B cell (primary cell): ENCODE data around the gene RALY. TPM values are rescaled to one million over a fixed set of nuclear protein-coding genes. Genes with fewer than 3 reads are reported as not detected.

Experiments
- ATAC-seq: fragments of 200-7000 bp; cut with Tn5 transposase; one replicate; pipeline ENCODE4 v1.10.0; 2021; ENCODE audit warnings: low read depth, mild to moderate bottlenecking, moderate number of reproducible peaks, moderate library complexity
- CTCF ChIA-PET: fragments of 350-600 bp; sonication (Branson Sonifier 250); formaldehyde crosslinking; loops from one replicate; lab custom pipeline; 2021; ENCODE audit warnings: antibody characterized with exemption, inconsistent platforms; lab: Charles Lee
- POLR2A ChIA-PET: fragments of 350-600 bp; sonication (Branson Sonifier 250); formaldehyde crosslinking; loops from one replicate; lab custom pipeline; 2021; ENCODE audit warnings: antibody characterized with exemption; lab: Charles Lee
- DNase-seq: peaks from one replicate; pipeline ENCODE4 v3.0.0; 2013
- H2AFZ ChIP-seq: 2 replicates; pipeline ENCODE4 v1.6.1; 2012; ENCODE audit warnings: mild to moderate bottlenecking, low read depth, low read length; ENCODE audit not compliant: insufficient read depth, poor library complexity, severe bottlenecking
- H3K27ac ChIP-seq, 2 donors: 1 replicate in 1 of 2; 2 replicates in 1 of 2; pipeline ENCODE4 v1.5.1; 2012 to 2013; ENCODE audit warnings: low read length in 2 of 2, mild to moderate bottlenecking in 2 of 2, moderate library complexity in 1 of 2
- H3K27me3 ChIP-seq, 4 experiments: fragments of 200-600 bp in 1 of 4; sonication (generic) in 1 of 4; replicated peaks in 1 of 4; 1 replicate in 2 of 4; 2 replicates in 2 of 4; pipeline versions ENCODE4 v1.6.1 to v1.7.0; 2013 to 2016; ENCODE audit warnings: low read length in 3 of 4, mild to moderate bottlenecking in 2 of 4, mixed read lengths in 1 of 4, moderate library complexity in 1 of 4; ENCODE audit not compliant: insufficient read depth in 4 of 4, control insufficient read depth in 3 of 4; ENCODE audit errors: control extremely low read depth in 1 of 4
- H3K36me3 ChIP-seq, 2 experiments: replicated peaks in 1 of 2; 1 replicate in 1 of 2; 2 replicates in 1 of 2; pipeline versions ENCODE4 v1.6.1 to v1.7.1; 2013; ENCODE audit warnings: low read length in 1 of 2; ENCODE audit not compliant: insufficient read depth in 2 of 2, control insufficient read depth in 1 of 2; ENCODE audit errors: control extremely low read depth in 1 of 2, extremely low read depth in 1 of 2
- H3K4me1 ChIP-seq, 2 donors: fragments of 200-600 bp in 1 of 2; sonication (generic) in 1 of 2; 1 replicate in 1 of 2; 2 replicates in 1 of 2; pipeline versions ENCODE4 v1.5.1 to v1.6.1; 2013 to 2017; ENCODE audit warnings: low read length in 2 of 2; ENCODE audit not compliant: control insufficient read depth in 2 of 2, insufficient read depth in 2 of 2
- H3K4me2 ChIP-seq: replicated peaks from 2 replicates; pipeline ENCODE3; 2012; ENCODE audit warnings: mild to moderate bottlenecking, low read depth, low read length; ENCODE audit not compliant: poor library complexity, severe bottlenecking
- H3K4me3 ChIP-seq, 5 experiments: fragments of 200-600 bp in 1 of 5; sonication (generic) in 1 of 5; 1 replicate in 3 of 5; 2 replicates in 2 of 5; pipeline versions ENCODE4 v1.5.1 to v1.7.0; 2011 to 2016; ENCODE audit warnings: low read length in 4 of 5, mild to moderate bottlenecking in 4 of 5, low read depth in 2 of 5, control low read depth in 1 of 5, moderate library complexity in 1 of 5; ENCODE audit not compliant: insufficient read depth in 1 of 5; ENCODE audit errors: control extremely low read depth in 1 of 5, extremely low read depth in 1 of 5
- H3K79me2 ChIP-seq: fragments of 200-600 bp; sonication (generic); one replicate; pipeline ENCODE4 v1.6.0; 2016; ENCODE audit warnings: low read length; ENCODE audit not compliant: control insufficient read depth, insufficient read depth
- H3K9ac ChIP-seq: fragments of 200-600 bp; sonication (generic); 2 replicates; pipeline ENCODE4 v1.6.1; 2017; ENCODE audit warnings: mild to moderate bottlenecking, low read length, moderate library complexity
- H3K9me3 ChIP-seq, 3 donors: one replicate each; pipeline versions ENCODE4 v1.6.1 to v1.7.1; 2013; ENCODE audit warnings: low read length in 2 of 3; ENCODE audit not compliant: control insufficient read depth in 2 of 3, insufficient read depth in 1 of 3; ENCODE audit errors: control extremely low read depth in 1 of 3
- H4K20me1 ChIP-seq: 2 replicates; pipeline ENCODE4 v1.6.0; 2012; ENCODE audit warnings: mild to moderate bottlenecking, low read length; ENCODE audit not compliant: insufficient read depth, control insufficient read depth, poor library complexity, severe bottlenecking
- H3K27ac Mint-ChIP-seq: one replicate; pipeline ENCODE4 v1.8.0; 2021; ENCODE audit warnings: mixed read lengths
- H3K27me3 Mint-ChIP-seq: one replicate; pipeline ENCODE4 v1.8.0; 2021; ENCODE audit warnings: mixed read lengths
- H3K4me1 Mint-ChIP-seq: one replicate; pipeline ENCODE4 v1.8.0; 2021; ENCODE audit warnings: mixed read lengths
- H3K4me3 Mint-ChIP-seq: one replicate; pipeline ENCODE4 v1.8.0; 2021; ENCODE audit warnings: mixed read lengths
- H3K9me3 Mint-ChIP-seq: one replicate; pipeline ENCODE4 v1.8.0; 2022; ENCODE audit warnings: mixed read lengths; ENCODE audit not compliant: insufficient read depth
- EZH2 ChIP-seq: IDR thresholded peaks from 2 replicates; pipeline ENCODE4 v1.6.1; 2012; ENCODE audit warnings: borderline replicate concordance, low read depth, mild to moderate bottlenecking, moderate library complexity, low read length; ENCODE audit not compliant: insufficient read depth, poor library complexity, severe bottlenecking
- WGBS: methylation state at CpG from one replicate; pipeline ENCODE4 v1.1.5; 2013; ENCODE audit warnings: missing lambda C conversion rate; ENCODE audit not compliant: insufficient coverage; 5-methylcytosine and 5-hydroxymethylcytosine counted together
- intact Hi-C: fragments of 100-400 bp; cut with micrococcal nuclease; formaldehyde crosslinking; loops from one replicate; pipeline ENCODE4 v1.10.0; 2022
- polyA plus RNA-seq: library from polyadenylated mRNA; depleted of rRNA; stranded (reverse); fragments of >200 nt; gene quantifications from 2 replicates; pipeline ENCODE4 v1.2.3, GENCODE V29; 2012
- total RNA-seq, 2 donors: library from RNA; stranded (reverse); fragments of 120-200 nt in 1 of 2; gene quantifications; 1 replicate in 1 of 2; 2 replicates in 1 of 2; pipeline versions ENCODE4 v1.2.3 to v1.2.4, GENCODE V29; 2013 to 2022
- TF ChIP-seq, protein P1 (sequence below): fragments of 200-600 bp; IDR thresholded peaks from one replicate; pipeline ENCODE4 v1.8.0; 2022; ENCODE audit warnings: antibody characterized with exemption, mild to moderate bottlenecking

The RALY gene
- total and polyA plus RNA-seq, 2 donors (not counting 1 experiment from before 2014, with no cell fraction given) = 89.8 to 94.4 TPM

GRCh38 chr20:34004227-34004626 is 10.5 kb downstream of the RALY start:
- ATAC-seq (no peak), DNase-seq (no peak)
- no peak overlapping the region for H3K4me3 Mint-ChIP-seq
- no peaks in the 10 kb centered on the region for H3K9me3 ChIP-seq
- H4K20me1 ChIP-seq = peaks cover 90% of the 10 kb centered on the region
- peaks cover 98% of the 10 kb centered on the region for H3K79me2 ChIP-seq
- POLR2A ChIA-PET = no interaction called here
- H3K4me1 ChIP-seq = peaks cover 39 to 40% of the 10 kb centered on the region in 2 donors
- peaks cover 86% of the 10 kb centered on the region for H3K4me1 Mint-ChIP-seq
- H2AFZ ChIP-seq = no peak overlapping the region
- CTCF ChIA-PET = no interaction called here
- TF ChIP-seq, protein P1, sequence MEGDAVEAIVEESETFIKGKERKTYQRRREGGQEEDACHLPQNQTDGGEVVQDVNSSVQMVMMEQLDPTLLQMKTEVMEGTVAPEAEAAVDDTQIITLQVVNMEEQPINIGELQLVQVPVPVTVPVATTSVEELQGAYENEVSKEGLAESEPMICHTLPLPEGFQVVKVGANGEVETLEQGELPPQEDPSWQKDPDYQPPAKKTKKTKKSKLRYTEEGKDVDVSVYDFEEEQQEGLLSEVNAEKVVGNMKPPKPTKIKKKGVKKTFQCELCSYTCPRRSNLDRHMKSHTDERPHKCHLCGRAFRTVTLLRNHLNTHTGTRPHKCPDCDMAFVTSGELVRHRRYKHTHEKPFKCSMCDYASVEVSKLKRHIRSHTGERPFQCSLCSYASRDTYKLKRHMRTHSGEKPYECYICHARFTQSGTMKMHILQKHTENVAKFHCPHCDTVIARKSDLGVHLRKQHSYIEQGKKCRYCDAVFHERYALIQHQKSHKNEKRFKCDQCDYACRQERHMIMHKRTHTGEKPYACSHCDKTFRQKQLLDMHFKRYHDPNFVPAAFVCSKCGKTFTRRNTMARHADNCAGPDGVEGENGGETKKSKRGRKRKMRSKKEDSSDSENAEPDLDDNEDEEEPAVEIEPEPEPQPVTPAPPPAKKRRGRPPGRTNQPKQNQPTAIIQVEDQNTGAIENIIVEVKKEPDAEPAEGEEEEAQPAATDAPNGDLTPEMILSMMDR = no peak
- TF ChIP-seq EZH2 = no peak
- no peaks in the 10 kb centered on the region for H3K27me3 ChIP-seq
- H3K27me3 Mint-ChIP-seq = no peaks in the 10 kb centered on the region
- no peaks in the 10 kb centered on the region for H3K9me3 Mint-ChIP-seq
- intact Hi-C loops = no loop called here
- H3K36me3 ChIP-seq = peaks cover 0 to 23% of the 10 kb centered on the region in 2 experiments
- no peak overlapping the region for H3K9ac ChIP-seq
- 71% methylated on average over 1 of the region's 2 CpGs for WGBS
- no peak overlapping the region for H3K4me2 ChIP-seq
- H3K27ac Mint-ChIP-seq = no peak overlapping the region
- H3K4me3 ChIP-seq = no peak overlapping the region
- peak overlapping the region in 1 of 2 donors; percentile 3 for H3K27ac ChIP-seq

DNA sequence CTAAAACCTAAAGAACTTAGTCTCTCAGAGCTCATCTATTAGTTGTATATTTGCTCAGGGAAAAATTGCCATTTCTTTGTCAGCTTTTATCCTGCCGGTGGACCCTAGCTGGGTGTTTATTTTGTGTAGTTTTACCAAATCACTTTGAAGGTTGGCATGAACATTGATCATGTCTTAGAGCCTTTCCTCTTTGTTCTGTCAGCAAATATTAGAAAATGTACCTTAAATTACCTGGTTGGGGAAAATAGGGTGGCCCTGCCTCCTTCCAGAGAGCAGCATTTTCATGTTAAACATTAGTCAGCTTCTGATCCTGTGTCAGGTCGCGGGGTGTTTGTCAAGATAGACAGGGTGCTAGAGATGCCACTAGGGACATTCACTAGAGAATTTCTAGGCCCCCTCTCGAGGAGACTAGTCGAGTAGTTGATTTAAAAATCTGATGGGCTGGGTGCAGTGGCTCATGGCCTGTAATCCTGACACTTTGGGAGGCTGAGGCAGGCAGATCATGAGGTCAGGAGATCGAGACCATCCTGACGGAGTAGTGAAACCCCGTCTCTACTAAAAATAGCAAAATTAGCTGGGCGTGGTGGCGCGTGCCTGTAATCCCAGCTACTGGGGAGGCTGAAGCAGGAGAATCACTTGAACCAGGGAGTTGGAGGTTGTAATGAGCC is 11.2 kb downstream of the RALY start:
- intact Hi-C loops = no loop called here
- Histone ChIP-seq H4K20me1 (peaks cover 90% of the 10 kb centered on the region), H3K27ac (no peak overlapping the region), H3K79me2 (peaks cover 98% of the 10 kb centered on the region), H3K4me1 (peaks cover 39 to 40% of the 10 kb centered on the region in 2 donors), H3K4me3 (no peak overlapping the region), H3K4me2 (no peak overlapping the region), H2AFZ (no peak overlapping the region), H3K9ac (no peak overlapping the region), H3K9me3 (no peaks in the 10 kb centered on the region), H3K27me3 (no peaks in the 10 kb centered on the region), H3K36me3 (peaks cover 0 to 23% of the 10 kb centered on the region in 2 experiments)
- no peak for ATAC-seq
- no peaks in the 10 kb centered on the region for H3K27me3 Mint-ChIP-seq
- H3K9me3 Mint-ChIP-seq = no peaks in the 10 kb centered on the region
- ChIA-PET POLR2A (no interaction called here), CTCF (no interaction called here)
- WGBS = 91% methylated on average over 10 of the region's 11 CpGs
- DNase-seq = no peak
- no peak for TF ChIP-seq EZH2
- TF ChIP-seq, protein P1 = no peak
- no peak overlapping the region for H3K27ac Mint-ChIP-seq
- H3K4me1 Mint-ChIP-seq = peaks cover 86% of the 10 kb centered on the region
- H3K4me3 Mint-ChIP-seq = no peak overlapping the region
